ENCODE results near the gene YIPF1.

GRCh38 chr1:53807916-53808315, 81.7 kb downstream of the YIPF1 start:
- TF ChIP-seq ATF2 (CRISPR knock-in tag; IDR thresholded peaks at IDR 0.05; ENCODE audit: borderline replicate concordance, low read depth) (no peak), ESRRA (CRISPR knock-in tag; IDR thresholded peaks at IDR 0.05; ENCODE audit: borderline replicate concordance) (no peak)
